ENCODE data around the gene ADRA2C.

DNA sequence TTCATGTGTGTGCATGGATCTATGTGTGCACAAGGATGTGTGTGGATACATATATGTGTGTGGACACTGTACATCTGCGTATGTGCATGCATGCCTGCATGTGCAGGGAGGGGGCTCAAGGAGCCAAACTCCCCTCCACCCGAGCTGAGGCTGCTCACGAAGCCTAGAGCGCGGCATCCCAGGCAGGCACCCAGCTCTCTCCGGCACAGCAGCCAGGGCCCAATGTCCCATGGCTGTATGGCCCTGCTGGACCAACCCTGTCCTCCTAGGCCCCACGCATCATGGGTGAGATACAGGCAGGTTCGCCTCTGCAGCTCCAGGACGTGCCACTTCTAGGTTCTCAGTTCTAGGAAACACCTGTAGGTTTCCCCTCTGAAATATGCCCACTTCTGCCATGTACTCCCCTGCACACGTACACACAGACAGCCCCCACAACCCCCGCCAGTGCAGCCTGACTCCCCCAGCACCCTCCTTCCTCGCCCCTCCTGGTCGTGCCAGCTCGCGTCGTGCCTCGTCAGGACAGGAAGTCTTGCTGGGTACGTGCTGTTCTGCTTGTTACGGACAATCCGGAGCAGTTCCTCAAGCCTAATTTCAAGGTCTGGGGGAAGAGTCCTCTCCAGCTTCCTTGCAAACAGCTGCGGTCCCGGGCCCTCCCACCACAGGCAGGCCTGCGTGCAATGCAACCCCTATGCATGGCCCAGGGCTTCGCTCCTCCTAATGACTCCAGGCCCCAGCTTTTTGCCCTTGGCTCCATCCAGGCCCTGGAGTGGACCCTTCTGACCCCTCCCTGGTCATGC lies 3.2 kb upstream of the ADRA2C start:
- TF ChIP-seq CTCF (IDR thresholded peaks at IDR 0.05; ENCODE audit: poor library complexity, severe bottlenecking): no peak
- no peak for TF ChIP-seq EP300 (conservative IDR thresholded peaks at IDR 0.05; ENCODE audit: poor library complexity, severe bottlenecking)
- TF ChIP-seq EZH2 (IDR thresholded peaks at IDR 0.05; ENCODE audit: borderline replicate concordance, insufficient read depth, low read length, poor library complexity, severe bottlenecking): no peak
- no peak for TF ChIP-seq RAD21 (conservative IDR thresholded peaks at IDR 0.05)
- TF ChIP-seq POLR2AphosphoS5 (IDR thresholded peaks at IDR 0.05): no peak
- TF ChIP-seq, protein P1, sequence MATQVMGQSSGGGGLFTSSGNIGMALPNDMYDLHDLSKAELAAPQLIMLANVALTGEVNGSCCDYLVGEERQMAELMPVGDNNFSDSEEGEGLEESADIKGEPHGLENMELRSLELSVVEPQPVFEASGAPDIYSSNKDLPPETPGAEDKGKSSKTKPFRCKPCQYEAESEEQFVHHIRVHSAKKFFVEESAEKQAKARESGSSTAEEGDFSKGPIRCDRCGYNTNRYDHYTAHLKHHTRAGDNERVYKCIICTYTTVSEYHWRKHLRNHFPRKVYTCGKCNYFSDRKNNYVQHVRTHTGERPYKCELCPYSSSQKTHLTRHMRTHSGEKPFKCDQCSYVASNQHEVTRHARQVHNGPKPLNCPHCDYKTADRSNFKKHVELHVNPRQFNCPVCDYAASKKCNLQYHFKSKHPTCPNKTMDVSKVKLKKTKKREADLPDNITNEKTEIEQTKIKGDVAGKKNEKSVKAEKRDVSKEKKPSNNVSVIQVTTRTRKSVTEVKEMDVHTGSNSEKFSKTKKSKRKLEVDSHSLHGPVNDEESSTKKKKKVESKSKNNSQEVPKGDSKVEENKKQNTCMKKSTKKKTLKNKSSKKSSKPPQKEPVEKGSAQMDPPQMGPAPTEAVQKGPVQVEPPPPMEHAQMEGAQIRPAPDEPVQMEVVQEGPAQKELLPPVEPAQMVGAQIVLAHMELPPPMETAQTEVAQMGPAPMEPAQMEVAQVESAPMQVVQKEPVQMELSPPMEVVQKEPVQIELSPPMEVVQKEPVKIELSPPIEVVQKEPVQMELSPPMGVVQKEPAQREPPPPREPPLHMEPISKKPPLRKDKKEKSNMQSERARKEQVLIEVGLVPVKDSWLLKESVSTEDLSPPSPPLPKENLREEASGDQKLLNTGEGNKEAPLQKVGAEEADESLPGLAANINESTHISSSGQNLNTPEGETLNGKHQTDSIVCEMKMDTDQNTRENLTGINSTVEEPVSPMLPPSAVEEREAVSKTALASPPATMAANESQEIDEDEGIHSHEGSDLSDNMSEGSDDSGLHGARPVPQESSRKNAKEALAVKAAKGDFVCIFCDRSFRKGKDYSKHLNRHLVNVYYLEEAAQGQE (IDR thresholded peaks at IDR 0.05; ENCODE audit: borderline replicate concordance): no peak

Data from neural cell (in vitro differentiated cells).